ENCODE measurements around the gene GATD1.

The GATD1 gene

GRCh38 chr11:794766-795633 is 17.7 kb upstream of the GATD1 start:
- no peak for ATAC-seq
- TF ChIP-seq ZC3H10 (CRISPR knock-in tag; IDR thresholded peaks at IDR 0.05) = no peak
- no peak for TF ChIP-seq ZNF565 (CRISPR knock-in tag; conservative IDR thresholded peaks at IDR 0.05; ENCODE audit: low read depth)
- no peak for TF ChIP-seq ZFP3 (CRISPR knock-in tag; IDR thresholded peaks at IDR 0.05)
- no peak for TF ChIP-seq CSDC2 (CRISPR knock-in tag; IDR thresholded peaks at IDR 0.05)
- TF ChIP-seq PPARA (CRISPR knock-in tag; IDR thresholded peaks at IDR 0.05; ENCODE audit: borderline replicate concordance) = no peak
- TF ChIP-seq SNAI2 (CRISPR knock-in tag; IDR thresholded peaks at IDR 0.05) = no peak

GRCh38 chr11:794013-794765 is 16.9 kb upstream of the GATD1 start:
- ATAC-seq = no peak

GRCh38 chr11:793556-793955 is 16.3 kb upstream of the GATD1 start:
- TF ChIP-seq OSR1 (CRISPR knock-in tag; IDR thresholded peaks at IDR 0.05) = no peak
- no peak for TF ChIP-seq SNAI2 (CRISPR knock-in tag; IDR thresholded peaks at IDR 0.05)
- TF ChIP-seq GLIS3 (CRISPR knock-in tag; IDR thresholded peaks at IDR 0.05) = no peak
- TF ChIP-seq, protein P1, sequence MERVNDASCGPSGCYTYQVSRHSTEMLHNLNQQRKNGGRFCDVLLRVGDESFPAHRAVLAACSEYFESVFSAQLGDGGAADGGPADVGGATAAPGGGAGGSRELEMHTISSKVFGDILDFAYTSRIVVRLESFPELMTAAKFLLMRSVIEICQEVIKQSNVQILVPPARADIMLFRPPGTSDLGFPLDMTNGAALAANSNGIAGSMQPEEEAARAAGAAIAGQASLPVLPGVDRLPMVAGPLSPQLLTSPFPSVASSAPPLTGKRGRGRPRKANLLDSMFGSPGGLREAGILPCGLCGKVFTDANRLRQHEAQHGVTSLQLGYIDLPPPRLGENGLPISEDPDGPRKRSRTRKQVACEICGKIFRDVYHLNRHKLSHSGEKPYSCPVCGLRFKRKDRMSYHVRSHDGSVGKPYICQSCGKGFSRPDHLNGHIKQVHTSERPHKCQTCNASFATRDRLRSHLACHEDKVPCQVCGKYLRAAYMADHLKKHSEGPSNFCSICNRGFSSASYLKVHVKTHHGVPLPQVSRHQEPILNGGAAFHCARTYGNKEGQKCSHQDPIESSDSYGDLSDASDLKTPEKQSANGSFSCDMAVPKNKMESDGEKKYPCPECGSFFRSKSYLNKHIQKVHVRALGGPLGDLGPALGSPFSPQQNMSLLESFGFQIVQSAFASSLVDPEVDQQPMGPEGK (CRISPR knock-in tag; IDR thresholded peaks at IDR 0.05; ENCODE audit: borderline replicate concordance) = no peak
- no peak for TF ChIP-seq CREB5 (CRISPR knock-in tag; IDR thresholded peaks at IDR 0.05; ENCODE audit: low read depth)
- TF ChIP-seq ZC3H10 (CRISPR knock-in tag; IDR thresholded peaks at IDR 0.05) = no peak
- no peak for TF ChIP-seq ZFP3 (CRISPR knock-in tag; IDR thresholded peaks at IDR 0.05)
- TF ChIP-seq, protein P2, sequence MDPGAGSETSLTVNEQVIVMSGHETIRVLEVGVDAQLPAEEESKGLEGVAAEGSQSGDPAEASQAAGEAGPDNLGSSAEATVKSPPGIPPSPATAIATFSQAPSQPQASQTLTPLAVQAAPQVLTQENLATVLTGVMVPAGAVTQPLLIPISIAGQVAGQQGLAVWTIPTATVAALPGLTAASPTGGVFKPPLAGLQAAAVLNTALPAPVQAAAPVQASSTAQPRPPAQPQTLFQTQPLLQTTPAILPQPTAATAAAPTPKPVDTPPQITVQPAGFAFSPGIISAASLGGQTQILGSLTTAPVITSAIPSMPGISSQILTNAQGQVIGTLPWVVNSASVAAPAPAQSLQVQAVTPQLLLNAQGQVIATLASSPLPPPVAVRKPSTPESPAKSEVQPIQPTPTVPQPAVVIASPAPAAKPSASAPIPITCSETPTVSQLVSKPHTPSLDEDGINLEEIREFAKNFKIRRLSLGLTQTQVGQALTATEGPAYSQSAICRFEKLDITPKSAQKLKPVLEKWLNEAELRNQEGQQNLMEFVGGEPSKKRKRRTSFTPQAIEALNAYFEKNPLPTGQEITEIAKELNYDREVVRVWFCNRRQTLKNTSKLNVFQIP (CRISPR knock-in tag; IDR thresholded peaks at IDR 0.05; ENCODE audit: borderline replicate concordance, low read depth) = no peak
- no peak for ATAC-seq

More at GRCh38 chr11:794013-794765, 16.9 kb upstream of the GATD1 start:
- TF ChIP-seq SNAI2 (CRISPR knock-in tag; IDR thresholded peaks at IDR 0.05) = no peak
- no peak for TF ChIP-seq TCF4 (CRISPR knock-in tag; IDR thresholded peaks at IDR 0.05; ENCODE audit: borderline replicate concordance)
- TF ChIP-seq ZFP3 (CRISPR knock-in tag; IDR thresholded peaks at IDR 0.05) = no peak
- no peak for TF ChIP-seq ISL1 (CRISPR knock-in tag; IDR thresholded peaks at IDR 0.05)
- no peak for TF ChIP-seq ZFP30 (CRISPR knock-in tag; IDR thresholded peaks at IDR 0.05)
- no peak for TF ChIP-seq TOX (CRISPR knock-in tag; IDR thresholded peaks at IDR 0.05; ENCODE audit: borderline replicate concordance)
- no peak for TF ChIP-seq ZNF8 (CRISPR knock-in tag; IDR thresholded peaks at IDR 0.05)
- no peak for TF ChIP-seq CREB5 (CRISPR knock-in tag; IDR thresholded peaks at IDR 0.05; ENCODE audit: low read depth)
- TF ChIP-seq OSR1 (CRISPR knock-in tag; IDR thresholded peaks at IDR 0.05) = no peak
- TF ChIP-seq BACH2 (CRISPR knock-in tag; IDR thresholded peaks at IDR 0.05; ENCODE audit: borderline replicate concordance) = no peak
- TF ChIP-seq PPARA (CRISPR knock-in tag; IDR thresholded peaks at IDR 0.05; ENCODE audit: borderline replicate concordance) = no peak

GRCh38 chr11:792873-793272 is 15.6 kb upstream of the GATD1 start:
- ATAC-seq = no peak
- TF ChIP-seq ZNF70 (CRISPR knock-in tag; IDR thresholded peaks at IDR 0.05) = no peak
- TF ChIP-seq ZNF565 (CRISPR knock-in tag; conservative IDR thresholded peaks at IDR 0.05; ENCODE audit: low read depth) = no peak
- TF ChIP-seq RARB (CRISPR knock-in tag; IDR thresholded peaks at IDR 0.05) = no peak
- no peak for TF ChIP-seq TSHZ2 (CRISPR knock-in tag; IDR thresholded peaks at IDR 0.05)
- TF ChIP-seq CREB5 (CRISPR knock-in tag; IDR thresholded peaks at IDR 0.05; ENCODE audit: low read depth) = no peak
- TF ChIP-seq, protein P2 (CRISPR knock-in tag; IDR thresholded peaks at IDR 0.05; ENCODE audit: borderline replicate concordance, low read depth) = no peak
- no peak for TF ChIP-seq ESRRG (CRISPR knock-in tag; IDR thresholded peaks at IDR 0.05)

Measured in SK-N-SH treated with all-trans-retinoic acid at 6 μM for 48 hours (cell line).